Activated B cell treated with CpG ODN at 0.5 μM for 24 hours (primary cell): Measurements from ENCODE around the gene SCART1. TPM values are rescaled to one million over a fixed set of nuclear protein-coding genes. Genes with fewer than 3 reads are reported as not detected.

Experiments used
- ATAC-seq: fragments of 200-7000 bp; cut with Tn5 transposase; one replicate; pipeline ENCODE4 v1.10.0; 2021; ENCODE audit warnings: low read depth, mild to moderate bottlenecking, moderate library complexity
- CTCF ChIA-PET: fragments of 350-600 bp; sonication (Branson Sonifier 250); formaldehyde crosslinking; loops from one replicate; lab custom pipeline; 2021; ENCODE audit warnings: antibody characterized with exemption; lab: Charles Lee
- POLR2A ChIA-PET: fragments of 350-600 bp; sonication (Branson Sonifier 250); formaldehyde crosslinking; loops from one replicate; lab custom pipeline; 2021; ENCODE audit warnings: antibody characterized with exemption; lab: Charles Lee
- DNase-seq: peaks from one replicate; pipeline ENCODE4 v3.0.0; 2022
- H3K27ac Mint-ChIP-seq: one replicate; pipeline ENCODE4 v1.8.0; 2020; ENCODE audit warnings: mixed read lengths
- H3K27me3 Mint-ChIP-seq: one replicate; pipeline ENCODE4 v1.8.0; 2021; ENCODE audit warnings: mixed read lengths
- H3K36me3 Mint-ChIP-seq: one replicate; pipeline ENCODE4 v1.8.0; 2021; ENCODE audit warnings: low read depth, mixed read lengths
- H3K4me1 Mint-ChIP-seq: one replicate; pipeline ENCODE4 v1.8.0; 2021; ENCODE audit warnings: mixed read lengths
- H3K4me3 Mint-ChIP-seq: one replicate; pipeline ENCODE4 v1.8.0; 2020; ENCODE audit warnings: mild to moderate bottlenecking, mixed read lengths
- H3K9me3 Mint-ChIP-seq: one replicate; pipeline ENCODE4 v1.8.0; 2020; ENCODE audit warnings: mixed read lengths
- CTCF ChIP-seq: fragments of 200-600 bp; IDR thresholded peaks from one replicate; pipeline ENCODE4 v1.8.0; 2022; ENCODE audit warnings: antibody characterized with exemption, mild to moderate bottlenecking
- intact Hi-C: fragments of 100-400 bp; cut with micrococcal nuclease; formaldehyde crosslinking; loops from one replicate; pipeline ENCODE4 v1.15.1; 2024
- total RNA-seq: library from RNA; stranded (reverse); gene quantifications from 2 replicates; pipeline ENCODE4 v1.2.3, GENCODE V29; 2022

Gene SCART1
- total RNA-seq, 1 donor from 2014 or later: 2.8 TPM

GRCh38 chr10:133446979-133447378, 6.8 kb upstream of the SCART1 start:
- H3K27ac Mint-ChIP-seq: no peak overlapping the region
- intact Hi-C loops: no loop called here
- DNase-seq (no peak), ATAC-seq (no peak)
- peaks cover 25% of the 10 kb centered on the region for H3K9me3 Mint-ChIP-seq
- ChIA-PET CTCF (no interaction called here), POLR2A (no interaction called here)
- no peak overlapping the region for H3K4me3 Mint-ChIP-seq
- no peaks in the 10 kb centered on the region for H3K27me3 Mint-ChIP-seq
- peaks cover 4% of the 10 kb centered on the region for H3K4me1 Mint-ChIP-seq
- H3K36me3 Mint-ChIP-seq: peaks cover 22% of the 10 kb centered on the region
- TF ChIP-seq CTCF: no peak

GRCh38 chr10:133448120-133448519, 5.6 kb upstream of the SCART1 start:
- CTCF ChIA-PET: no interaction called here
- ATAC-seq (no peak), DNase-seq (no peak)
- Mint-ChIP-seq H3K27me3 (no peaks in the 10 kb centered on the region), H3K9me3 (peaks cover 25% of the 10 kb centered on the region), H3K36me3 (peaks cover 22% of the 10 kb centered on the region), H3K27ac (no peak overlapping the region), H3K4me1 (no peaks in the 10 kb centered on the region), H3K4me3 (no peak overlapping the region)
- intact Hi-C loops: no loop called here
- POLR2A ChIA-PET: no interaction called here
- no peak for TF ChIP-seq CTCF

- no peak for TF ChIP-seq CTCF
- ATAC-seq (no peak), DNase-seq (no peak)
- ChIA-PET POLR2A (no interaction called here), CTCF (no interaction called here)
- Mint-ChIP-seq H3K4me1 (no peaks in the 10 kb centered on the region), H3K9me3 (peaks cover 25% of the 10 kb centered on the region), H3K27ac (no peak overlapping the region), H3K4me3 (no peak overlapping the region), H3K27me3 (no peaks in the 10 kb centered on the region), H3K36me3 (peaks cover 21% of the 10 kb centered on the region)
- intact Hi-C loops: no loop called here
Observed at GRCh38 chr10:133451346-133451745, 2.4 kb upstream of the SCART1 start.

- no peak for ATAC-seq
- H3K27ac Mint-ChIP-seq: no peak overlapping the region
- intact Hi-C loops: no loop called here
- TF ChIP-seq CTCF: no peak
- H3K27me3 Mint-ChIP-seq: no peaks in the 10 kb centered on the region
- DNase-seq: no peak
- peaks cover 18% of the 10 kb centered on the region for H3K9me3 Mint-ChIP-seq
- H3K4me3 Mint-ChIP-seq: no peak overlapping the region
- H3K36me3 Mint-ChIP-seq: peaks cover 16% of the 10 kb centered on the region
- ChIA-PET CTCF (interaction anchor here (1.3 kb wide), 1 partner anchor 15 kb away, joined by 3 read pairs; no protein-coding TSS in a partner anchor), POLR2A (no interaction called here)
- H3K4me1 Mint-ChIP-seq: no peaks in the 10 kb centered on the region
Observed at GRCh38 chr10:133452453-133452852, 1.3 kb upstream of the SCART1 start.

- POLR2A ChIA-PET: no interaction called here
- no peak for DNase-seq
- CTCF ChIA-PET: no interaction called here
- TF ChIP-seq CTCF: no peak
- no peaks in the 10 kb centered on the region for H3K4me1 Mint-ChIP-seq
- ATAC-seq: no peak
- no peaks in the 10 kb centered on the region for H3K27me3 Mint-ChIP-seq
- intact Hi-C loops: no loop called here
- peaks cover 1% of the 10 kb centered on the region for H3K36me3 Mint-ChIP-seq
- H3K27ac Mint-ChIP-seq: no peak overlapping the region
- H3K9me3 Mint-ChIP-seq: peaks cover 4% of the 10 kb centered on the region
- no peak overlapping the region for H3K4me3 Mint-ChIP-seq
Observed at GRCh38 chr10:133454204-133454893, 604 bp downstream of the SCART1 start.
